HG03460 (cell line): ENCODE measurements around the gene PDZK1IP1.
"Not testable (repeated sequence)": the region's sequence is repeated elsewhere in the genome, so short reads cannot be mapped to it uniquely, and the experiment has no call there.

Experiments
- ATAC-seq: cut with Tn5 transposase; IDR thresholded peaks from one replicate; pipeline ENCODE4 v1.9.1; 2021; ENCODE audit not compliant: unreplicated experiment

Gene PDZK1IP1

GRCh38 chr1:47223921-47224675, 34.3 kb upstream of the PDZK1IP1 start:
- no peak for ATAC-seq

- ATAC-seq, result no peak
Observed at GRCh38 chr1:47223174-47223920, 33.5 kb upstream of the PDZK1IP1 start.

DNA sequence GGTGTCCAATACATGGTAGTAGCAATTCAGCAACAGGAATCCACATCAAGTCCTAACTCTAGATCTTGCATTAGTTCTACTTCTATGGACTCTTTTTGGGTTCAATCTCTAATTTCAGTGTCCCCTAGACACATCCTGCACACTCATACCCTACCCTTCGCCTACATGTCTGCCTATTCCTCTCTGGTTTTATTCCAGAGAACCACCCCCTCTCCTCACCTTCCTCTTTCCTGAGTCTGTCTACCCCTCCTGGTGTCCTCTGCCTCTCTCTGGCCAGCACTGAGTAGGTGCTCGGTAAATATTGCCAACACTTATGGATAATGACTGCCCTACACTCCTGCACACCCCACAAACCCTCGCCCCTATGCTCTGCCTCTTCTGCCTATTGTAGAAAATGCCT, 32.6 kb upstream of the PDZK1IP1 start:
- ATAC-seq, result no peak

DNA sequence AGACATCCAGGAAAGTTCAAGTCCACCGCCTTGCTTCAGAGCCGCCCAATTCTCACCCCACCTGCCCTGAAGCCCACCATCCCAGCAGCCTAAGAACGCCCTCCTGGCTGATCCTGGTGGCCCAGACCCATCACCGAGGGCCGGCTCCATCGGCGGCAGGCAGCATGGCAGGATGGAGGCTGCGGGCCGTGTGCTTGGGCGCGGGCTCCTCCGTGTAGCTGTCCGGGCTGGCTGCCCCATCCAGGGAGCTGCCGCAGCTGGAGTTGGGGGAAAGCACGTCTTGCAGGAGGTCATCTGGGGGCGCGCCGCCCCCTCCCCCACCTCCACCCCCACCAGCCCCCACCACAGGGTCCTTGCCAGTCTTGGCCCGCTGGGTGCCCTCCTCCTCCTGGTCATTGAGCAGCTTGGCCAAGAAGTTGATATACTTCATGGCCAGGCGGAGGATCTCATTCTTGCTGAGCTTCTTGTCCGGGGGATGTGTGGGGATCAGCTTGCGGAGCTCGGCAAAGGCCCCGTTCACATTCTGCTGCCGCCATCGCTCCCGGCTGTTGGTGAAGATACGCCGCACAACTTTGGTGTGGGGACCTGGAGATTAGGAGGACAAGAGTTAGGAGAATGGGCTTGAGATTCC, 29.9 kb upstream of the PDZK1IP1 start:
- ATAC-seq, result no peak

DNA sequence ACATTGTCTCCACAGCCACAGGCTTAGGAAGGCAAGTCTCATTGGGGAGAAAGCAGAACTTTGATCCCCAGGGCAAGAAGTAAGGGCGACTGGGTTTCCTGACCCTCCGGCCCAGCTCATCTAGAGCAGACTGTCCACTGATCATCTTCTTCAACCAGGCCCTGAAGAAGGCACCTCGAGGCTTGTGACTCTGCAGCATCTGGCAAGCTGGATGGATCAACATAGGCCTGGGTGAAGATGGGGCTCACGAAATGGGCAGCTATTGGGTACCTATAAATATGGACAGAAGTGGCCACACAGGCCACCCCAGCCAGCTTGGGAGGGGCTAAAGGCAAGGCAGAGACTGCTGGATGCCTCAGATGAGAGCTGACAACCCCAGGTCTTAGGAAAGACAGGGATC, 29.2 kb upstream of the PDZK1IP1 start:
- ATAC-seq, result no peak

- ATAC-seq, result no peak
Observed at GRCh38 chr1:47216278-47217059, 26.6 kb upstream of the PDZK1IP1 start.

- no peak for ATAC-seq
Observed at GRCh38 chr1:47215713-47216112, 25.9 kb upstream of the PDZK1IP1 start.

DNA sequence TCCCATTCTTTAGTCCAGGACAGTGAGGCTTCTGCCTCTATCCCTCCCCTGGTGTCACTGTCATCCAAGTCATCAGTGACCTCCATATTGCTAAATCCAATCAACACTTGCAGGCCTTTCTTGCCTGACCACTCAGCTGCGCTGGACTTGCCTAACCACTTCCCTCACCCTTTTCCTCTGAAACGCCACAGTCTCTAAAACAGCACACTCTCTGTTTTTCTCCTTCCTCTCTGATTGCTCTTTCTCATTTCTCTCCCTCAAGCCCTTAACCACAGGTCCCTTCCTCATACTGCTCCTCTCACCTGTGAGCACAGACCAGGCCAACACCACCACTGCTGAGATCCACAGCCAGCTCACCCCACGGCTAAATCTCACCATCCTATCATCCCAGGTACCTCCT, 24.7 kb upstream of the PDZK1IP1 start:
- no peak for ATAC-seq

DNA sequence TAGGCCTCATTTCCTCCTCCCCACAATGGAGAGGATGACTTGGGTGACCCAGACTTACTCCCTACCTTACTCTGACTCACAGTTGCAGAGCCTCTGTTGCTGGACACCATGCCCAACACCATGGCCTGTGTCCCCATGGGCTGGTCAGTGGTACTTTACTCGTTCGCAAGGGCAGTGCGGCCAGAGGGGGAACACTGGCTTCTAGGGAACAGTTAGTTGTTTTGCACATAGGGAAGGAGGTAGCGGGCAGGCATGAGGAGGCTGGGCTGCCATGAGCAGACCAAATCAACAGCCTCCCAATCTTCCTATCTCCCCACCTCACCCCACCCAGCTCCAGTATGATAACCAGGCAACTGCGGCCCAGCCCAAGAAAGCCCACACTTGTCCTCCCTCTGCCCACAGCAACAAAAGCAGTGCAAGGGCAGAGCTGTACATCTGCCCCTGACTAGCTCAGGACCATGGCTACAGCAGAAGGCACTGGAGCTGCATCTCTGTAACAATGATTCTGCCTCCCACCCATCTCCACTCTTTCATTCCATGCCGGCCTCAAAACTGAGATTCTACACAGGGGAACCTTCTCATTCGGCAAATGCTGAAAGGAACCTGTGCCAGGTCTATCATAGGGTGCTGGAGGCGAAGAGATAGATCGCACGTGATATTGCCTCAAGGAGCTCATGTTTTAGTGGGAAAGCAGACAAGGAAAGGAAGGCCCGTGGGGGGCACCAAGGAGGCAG, 23.6 kb upstream of the PDZK1IP1 start:
- ATAC-seq, result no peak

- no peak for ATAC-seq
Observed at GRCh38 chr1:47212636-47213229, 22.9 kb upstream of the PDZK1IP1 start.

GRCh38 chr1:47211796-47212269, 22.0 kb upstream of the PDZK1IP1 start:
- no peak for ATAC-seq

DNA sequence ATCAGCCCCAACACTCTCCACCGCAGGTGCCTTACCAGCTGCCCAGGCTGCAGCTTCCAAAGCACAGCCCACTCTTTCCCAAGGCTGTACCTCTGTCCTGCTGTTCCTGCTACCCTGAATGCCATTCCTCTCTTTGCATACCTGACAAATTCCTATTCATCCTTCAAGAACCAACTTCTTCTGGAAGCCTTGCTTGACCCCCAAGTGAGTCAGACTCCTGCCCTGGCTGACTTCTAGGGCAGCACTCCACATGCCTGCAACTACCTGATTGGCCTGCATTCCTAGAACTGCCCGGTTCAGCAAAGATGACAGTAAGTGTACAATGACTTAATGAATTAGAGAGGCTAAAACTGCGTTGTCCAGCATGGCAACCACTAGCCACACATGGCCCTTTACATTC, 20.8 kb upstream of the PDZK1IP1 start:
- ATAC-seq, result no peak

GRCh38 chr1:47209725-47210325, 20.0 kb upstream of the PDZK1IP1 start:
- ATAC-seq, result no peak

- ATAC-seq, result no peak
Observed at GRCh38 chr1:47209091-47209490, 19.3 kb upstream of the PDZK1IP1 start.

DNA sequence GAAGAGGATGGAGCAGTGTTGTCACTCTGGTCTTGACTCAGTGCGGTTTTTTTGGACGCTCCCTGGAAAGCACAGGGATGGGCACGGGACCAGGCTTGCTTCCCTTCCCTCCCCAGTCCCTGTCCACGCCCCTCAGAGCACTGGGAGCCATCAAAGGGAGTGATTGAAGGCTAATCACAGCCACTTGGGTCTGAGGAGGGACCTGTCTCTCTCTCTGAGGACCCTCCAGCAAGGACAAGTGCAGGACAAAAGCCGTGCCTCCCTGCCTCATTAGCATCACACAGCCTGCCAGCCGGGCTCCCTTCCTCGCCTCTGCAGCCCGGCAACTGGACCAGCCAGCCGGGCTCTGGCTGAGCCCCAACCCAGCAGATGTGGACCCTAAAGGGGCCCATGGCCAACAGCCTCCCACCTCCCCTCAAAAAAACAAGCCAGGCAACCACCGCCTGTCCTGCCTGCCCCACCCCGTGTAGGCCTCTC, 18.6 kb upstream of the PDZK1IP1 start:
- ATAC-seq, result no peak

- no peak for ATAC-seq
Observed at GRCh38 chr1:47207803-47208373, 18.1 kb upstream of the PDZK1IP1 start.

DNA sequence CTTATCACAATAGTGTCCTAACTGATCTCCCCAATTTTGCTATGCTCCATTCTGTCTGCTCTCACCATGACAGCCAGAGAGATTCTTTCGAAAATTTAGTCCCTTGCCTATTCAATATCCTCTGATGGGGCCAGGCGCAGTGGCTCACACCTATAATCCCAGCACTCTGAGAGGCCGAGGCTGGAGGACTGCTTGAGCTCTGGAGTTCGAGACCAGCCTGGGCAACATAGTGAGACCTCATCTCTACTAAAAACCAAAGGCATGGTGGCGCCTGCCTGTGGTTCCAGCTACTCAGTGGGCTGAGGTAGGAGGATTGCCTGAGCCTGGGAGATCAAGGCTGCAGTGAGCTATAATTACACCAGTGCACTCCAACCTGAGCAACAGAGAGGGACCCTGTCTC, 16.1 kb upstream of the PDZK1IP1 start:
- no peak for ATAC-seq

DNA sequence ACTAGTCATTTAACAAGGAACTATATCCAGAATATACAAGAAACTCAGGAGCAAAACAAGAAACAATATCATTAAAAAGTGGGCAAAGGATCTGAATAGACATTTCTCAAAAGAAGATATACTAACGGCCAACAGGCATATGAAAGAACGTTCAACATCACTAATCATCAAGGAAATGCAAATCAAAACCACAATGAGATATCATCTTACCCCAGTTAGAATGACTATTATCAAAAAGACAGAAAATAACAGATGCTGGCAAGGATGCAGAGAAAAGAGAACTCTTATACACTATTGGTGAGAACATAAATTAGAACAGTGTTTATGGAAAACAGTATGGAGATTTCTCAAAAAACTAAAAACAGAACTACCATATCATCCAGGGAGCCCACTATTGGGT, 13.7 kb upstream of the PDZK1IP1 start:
- ATAC-seq, result not testable (repeated sequence)

DNA sequence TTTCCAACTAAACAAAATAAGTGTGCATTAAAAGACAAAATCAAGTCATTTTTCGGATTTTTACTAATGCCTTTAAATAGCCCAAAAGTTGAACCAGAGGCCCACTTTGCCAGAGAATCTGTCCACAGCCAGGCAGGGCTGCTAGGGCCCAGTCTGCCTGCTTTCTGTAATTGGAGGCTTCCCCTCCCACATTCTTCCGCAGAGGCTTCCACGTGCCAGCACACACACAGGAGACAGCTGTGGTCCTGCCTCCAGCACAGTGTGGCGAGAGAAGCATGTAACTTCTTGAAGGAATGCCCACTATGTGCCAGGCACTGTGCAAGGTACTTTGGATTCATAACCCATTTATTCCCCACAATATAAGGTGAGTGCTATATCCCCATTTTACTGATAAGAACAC, 11.3 kb upstream of the PDZK1IP1 start:
- ATAC-seq, result no peak
